ENCODE data around the gene CRYBA4.

CRYBA4 gene

GRCh38 chr22:26621663-26622062 is at the start of gene CRYBA4:
Gene CRYBA4, plus strand, starts transcription at chr22:26621963. Its CDS starts 634 bp downstream, at chr22:26622597.
- DNase-seq, result no peak

- peak; percentile 46 to 90 for DNase-seq
Observed at GRCh38 chr22:26573026-26573662, 48.6 kb upstream of the CRYBA4 start.

- DNase-seq, result no peak
Observed at GRCh38 chr22:26574001-26574723, 47.6 kb upstream of the CRYBA4 start.

GRCh38 chr22:26576026-26576680 is 45.6 kb upstream of the CRYBA4 start:
- peak in 1 of 2 donors; percentile 8 for DNase-seq

- DNase-seq, result no peak
Observed at GRCh38 chr22:26577081-26577480, 44.7 kb upstream of the CRYBA4 start.

- peak in 1 of 2 donors; percentile 60 for DNase-seq
Observed at GRCh38 chr22:26579331-26579886, 42.4 kb upstream of the CRYBA4 start.

GRCh38 chr22:26580240-26580962 is 41.4 kb upstream of the CRYBA4 start:
- no peak for DNase-seq

- no peak for DNase-seq
Observed at GRCh38 chr22:26581026-26581425, 40.7 kb upstream of the CRYBA4 start.

GRCh38 chr22:26581633-26582168 is 40.1 kb upstream of the CRYBA4 start:
- DNase-seq, result no peak

- no peak for DNase-seq
Observed at GRCh38 chr22:26584010-26584409, 37.8 kb upstream of the CRYBA4 start.

GRCh38 chr22:26585104-26585790 is 36.5 kb upstream of the CRYBA4 start:
- DNase-seq, result no peak

GRCh38 chr22:26586556-26587325 is 35.0 kb upstream of the CRYBA4 start:
- DNase-seq, result no peak

GRCh38 chr22:26587991-26588613 is 33.7 kb upstream of the CRYBA4 start:
- peak in 1 of 2 donors; percentile 78 for DNase-seq

GRCh38 chr22:26588729-26589366 is 32.9 kb upstream of the CRYBA4 start:
- DNase-seq, result no peak

- no peak for DNase-seq
Observed at GRCh38 chr22:26589367-26589844, 32.4 kb upstream of the CRYBA4 start.

GRCh38 chr22:26589845-26590736 is 31.7 kb upstream of the CRYBA4 start, which contains the start of gene TPST2:
Gene TPST2, minus strand, starts transcription at chr22:26590132. Its CDS starts 48,502 bp downstream, at chr22:26541630.
- DNase-seq, result peak in 1 of 2 donors; percentile 59

GRCh38 chr22:26592421-26592891 is 29.3 kb upstream of the CRYBA4 start:
- DNase-seq, result no peak

- no peak for DNase-seq
Observed at GRCh38 chr22:26593763-26594162, 28.0 kb upstream of the CRYBA4 start.

GRCh38 chr22:26597026-26597425 is 24.7 kb upstream of the CRYBA4 start:
- no peak for DNase-seq
